GM21360 (cell line): ENCODE data around the gene NECTIN4.
A peak's percentile ranks its signal among the peaks of the same experiment; 100 is the strongest.
"Not testable (repeated sequence)": the region's sequence is repeated elsewhere in the genome, so short reads cannot be mapped to it uniquely, and the experiment has no call there.

Source experiments
- ATAC-seq: cut with Tn5 transposase; IDR thresholded peaks from one replicate; pipeline ENCODE4 v1.9.1; 2021; ENCODE audit warnings: mild to moderate bottlenecking, moderate library complexity; ENCODE audit not compliant: unreplicated experiment

The NECTIN4 gene

GRCh38 chr1:161031874-161032273, 57.5 kb downstream of the NECTIN4 start:
- no peak for ATAC-seq

GRCh38 chr1:161029466-161029865, 59.9 kb downstream of the NECTIN4 start:
- ATAC-seq, result not testable (repeated sequence)

GRCh38 chr1:161026954-161027353, 62.4 kb downstream of the NECTIN4 start:
- not testable (repeated sequence) for ATAC-seq

GRCh38 chr1:161022432-161022831, 66.9 kb downstream of the NECTIN4 start:
- ATAC-seq, result not testable (repeated sequence)

- no peak for ATAC-seq
Measured at GRCh38 chr1:161021970-161022353, 67.4 kb downstream of the NECTIN4 start.

- peak; percentile 74 for ATAC-seq
Measured at GRCh38 chr1:161021165-161021969, 68.0 kb downstream of the NECTIN4 start.
